Heart right ventricle (tissue), 16 donors: Measurements from ENCODE around the gene EIF4ENIF1. TPM values are rescaled to one million over a fixed set of nuclear protein-coding genes. Genes with fewer than 3 reads are reported as not detected.

ENCODE experiments used
- ATAC-seq, 8 donors: fragments of 200-7000 bp; cut with Tn5 transposase; one replicate each; pipeline ENCODE4 v1.9.1; 2020; ENCODE audit warnings: mild to moderate bottlenecking in 8 of 8, moderate library complexity in 8 of 8, moderate number of reproducible peaks in 1 of 8
- DNase-seq, 2 donors: peaks; one replicate each; pipeline ENCODE4 v3.0.0-alpha.2; 2020
- H3K27ac ChIP-seq, 10 donors: fragments of 200-600 bp; sonication (generic) in 2 of 10; one replicate each; pipeline versions ENCODE4 v1.5.0 to v1.8.0; 2020 to 2022; ENCODE audit warnings: mild to moderate bottlenecking in 3 of 10
- H3K27me3 ChIP-seq, 7 donors: fragments of 200-600 bp; one replicate each; pipeline ENCODE4 v1.8.0; 2021 to 2022; ENCODE audit warnings: mild to moderate bottlenecking in 2 of 7
- H3K36me3 ChIP-seq, 9 donors: fragments of 200-600 bp; sonication (generic) in 1 of 9; one replicate each; pipeline versions ENCODE4 v1.5.0 to v1.8.0; 2020 to 2022; ENCODE audit warnings: mild to moderate bottlenecking in 2 of 9
- H3K4me1 ChIP-seq, 9 donors: fragments of 200-600 bp; sonication (generic) in 1 of 9; one replicate each; pipeline versions ENCODE4 v1.5.0 to v1.8.0; 2020 to 2022; ENCODE audit warnings: mild to moderate bottlenecking in 4 of 9
- H3K4me3 ChIP-seq, 10 donors: fragments of 200-600 bp; sonication (generic) in 2 of 10; one replicate each; pipeline versions ENCODE4 v1.5.0 to v1.8.0; 2020 to 2022; ENCODE audit warnings: mild to moderate bottlenecking in 7 of 10, moderate library complexity in 2 of 10
- H3K9me3 ChIP-seq, 11 donors: fragments of 200-600 bp in 10 of 11; sonication (generic) in 2 of 11; one replicate each; pipeline versions ENCODE4 v1.5.0 to v1.8.0; 2013 to 2022; ENCODE audit warnings: mild to moderate bottlenecking in 2 of 11, control low read depth in 1 of 11, moderate library complexity in 1 of 11
- CTCF ChIP-seq, 9 donors: fragments of 200-600 bp; sonication (generic) in 2 of 9; IDR thresholded peaks; one replicate each; pipeline versions ENCODE4 v1.5.0 to v1.8.0; 2021 to 2022; ENCODE audit warnings: antibody characterized with exemption in 9 of 9, mild to moderate bottlenecking in 5 of 9, moderate library complexity in 1 of 9
- WGBS, 2 donors: extraction: QIAGEN DNeasy Blood & Tissue Kit; methylation state at CpG; one replicate each; pipeline ENCODE4 v1.1.7; 2013; ENCODE audit warnings: inconsistent platforms in 1 of 2; 5-methylcytosine and 5-hydroxymethylcytosine counted together
- intact Hi-C, 10 donors: fragments of 100-400 bp; cut with DNase I; formaldehyde crosslinking; loops; one replicate each; pipeline versions ENCODE4 v1.11.1 to v1.14.2; 2022
- long read RNA-seq, 3 donors: library from polyadenylated mRNA; unstranded; transcript quantifications; one replicate each; pipeline ENCODE4 v2.0.0, GENCODE V29; 2020 to 2021
- polyA plus RNA-seq, 2 donors: library from polyadenylated mRNA; stranded (reverse); fragments of 200-250 nt; gene quantifications; one replicate each; pipeline ENCODE4 v1.2.3, GENCODE V29; 2013
- total RNA-seq, 10 donors: library from RNA; stranded (reverse); fragmentation: NEBNext Ultra II Directional in 3 of 10; extraction: Animal tissue kit (Norgen Biotek cat#: 25700) in 3 of 10; gene quantifications; one replicate each; pipeline versions ENCODE4 v1.2.1 to v1.2.4, GENCODE V29; 2021 to 2023
- donor health status: Arrhythmogenic right ventricular cardiomyopathy.
- donor health status: ischemic (EF 13 %, LVEDD 7.1; RV severe dilation, severe dysfunction).
- donor health status: healthy with polysubstance abuse.
- donor health status: DM: no; HTN: yes; CAD: no.
- donor health status: DM: no; HTN: no; CAD: no.
- donor health status: ischemic (EF 25% LVEDD 6.9; RV normal size, moderate dysfunction).
- donor health status: ischemic (EF 25% LVEDD 5.7; RV mildly dilated, moderate dysfunction).
- donor health status: healthy.
- donor health status: DM: yes; HTN: yes; CAD: no.
- donor health status: Ischemic cardiomyopathy.
- donor health status: ischemic (EF 35%, LVEDD 5.7; RV mildly dilated, moderate dysfunction).
- donor health status: nonischemic (EF 11% LVEDD 7.7; RV severe dilation, severe dysfunction).
- donor health status: DM: yes; HTN: yes; CAD: no.
- donor health status: PGD.
- donor health status: ischemic (EF 29% LVEDD 5.4; RV normal size, mild dysfunction).
- donor health status: nonischemic (EF 23%, LVEDD 6.1; RV moderate dilation, normal function).

Gene EIF4ENIF1
- total RNA-seq (10 to 100 TPM; 20.3 to 31.9 (median 22.7) TPM), polyA plus RNA-seq (10 to 100 TPM in 1 of 2 donors, 1 to 10 TPM in 1; 9.0 to 10.3 TPM)
- long read RNA-seq, donor 1, transcript EIF4ENIF1-201 (19 exons, 3,544 nt), result major isoform, 15 of 43 reads
- long read RNA-seq, donor 1, partial matches to known transcripts, result 15 of 43 reads
- long read RNA-seq, donor 1, other reads (novel, unspliced or antisense), result 12 of 43 reads
- long read RNA-seq, donor 2, transcript EIF4ENIF1-201 (19 exons, 3,544 nt), result major isoform, 10 of 19 reads
- long read RNA-seq, donor 2, partial matches to known transcripts, result 3 of 19 reads
- long read RNA-seq, donor 2, other reads (novel, unspliced or antisense), result 5 of 19 reads
- long read RNA-seq, donor 3, partial matches to known transcripts, result 8 of 15 reads
- long read RNA-seq, donor 3, other reads (novel, unspliced or antisense), result 4 of 15 reads

GRCh38 chr22:31489632-31490495 lies at the start of gene EIF4ENIF1:
Gene EIF4ENIF1, minus strand, starts transcription at chr22:31489842. Its CDS starts 1,124 bp downstream, at chr22:31488718.
- peak; percentile 90 to 93 for DNase-seq
- no peak for TF ChIP-seq CTCF (IDR thresholded peaks at IDR 0.05)
- Histone ChIP-seq H3K4me3 (peak within 1 kb of the TSS; percentile 69 to 94 (median 80)), H3K27ac (peak within 1 kb of the TSS; percentile 89 to 100 (median 99)), H3K9me3 (no peaks in the 10 kb centered on the region), H3K36me3 (peaks cover 0 to 34% (median 3%) of the 10 kb centered on the region in 9 donors), H3K27me3 (no peaks in the 10 kb centered on the region), H3K4me1 (peaks cover 2 to 36% (median 32%) of the 10 kb centered on the region in 9 donors)
- WGBS, 2 donors, result 0 to 1% methylated on average over 78 to 99 of the region's 100 CpGs
- intact Hi-C loops, result loop anchor here in 5 of 10 donors (5.0 to 10.0 kb wide), 3 partner anchors 138 to 145 kb away; partner anchors contain the start of gene PATZ1 (in 3 of the 5)
- ATAC-seq, result peak; percentile 92 to 97 (median 96)

- H3K4me3 ChIP-seq, result no peak overlapping the region
- no peaks in the 10 kb centered on the region for H3K27me3 ChIP-seq
- H3K27ac ChIP-seq, result no peak overlapping the region
- ATAC-seq (no peak), DNase-seq (no peak)
- peaks cover 0 to 13% (median 0%) of the 10 kb centered on the region in 9 donors for H3K36me3 ChIP-seq
- no peaks in the 10 kb centered on the region for H3K4me1 ChIP-seq
- WGBS, 2 donors, result 92 to 95% methylated on average over 5 of the region's 5 CpGs
- intact Hi-C loops, result no loop called here
- no peak for TF ChIP-seq CTCF (IDR thresholded peaks at IDR 0.05)
- no peaks in the 10 kb centered on the region for H3K9me3 ChIP-seq
These were observed 49.2 kb upstream of the EIF4ENIF1 start for GRCh38 chr22:31538815-31539214.

- Histone ChIP-seq H3K27me3 (no peaks in the 10 kb centered on the region), H3K27ac (peak overlapping the region in 1 of 10 donors; percentile 8), H3K36me3 (peaks cover 0 to 13% (median 0%) of the 10 kb centered on the region in 9 donors), H3K4me1 (no peaks in the 10 kb centered on the region), H3K4me3 (no peak overlapping the region), H3K9me3 (no peaks in the 10 kb centered on the region)
- intact Hi-C loops, result no loop called here
- 76 to 80% methylated on average over 8 of the region's 8 CpGs for WGBS, 2 donors
- ATAC-seq (no peak), DNase-seq (no peak)
- TF ChIP-seq CTCF (IDR thresholded peaks at IDR 0.05), result no peak
These were observed 47.4 kb upstream of the EIF4ENIF1 start for GRCh38 chr22:31537019-31537535.

GRCh38 chr22:31533374-31533773 lies 43.7 kb upstream of the EIF4ENIF1 start:
- Histone ChIP-seq H3K27me3 (no peaks in the 10 kb centered on the region), H3K4me1 (peaks cover 0 to 11% (median 0%) of the 10 kb centered on the region in 9 donors), H3K4me3 (no peak overlapping the region), H3K27ac (no peak overlapping the region), H3K9me3 (no peaks in the 10 kb centered on the region), H3K36me3 (peaks cover 0 to 13% (median 0%) of the 10 kb centered on the region in 9 donors)
- DNase-seq (no peak), ATAC-seq (no peak)
- 91 to 92% methylated on average over 5 of the region's 5 CpGs for WGBS, 2 donors
- intact Hi-C loops, result no loop called here
- TF ChIP-seq CTCF (IDR thresholded peaks at IDR 0.05), result no peak
